VCaP (cell line): ENCODE measurements around the gene RNF121.

Experiments
- H3K27ac ChIP-seq: fragments of 450-650 bp; 2 replicates; pipeline ENCODE4 v1.5.1; 2017
- TF ChIP-seq, protein P1 (sequence below): fragments of 450-650 bp; conservative IDR thresholded peaks from 2 replicates; pipeline ENCODE4 v1.5.1; 2017; ENCODE audit warnings: mild to moderate bottlenecking, moderate library complexity

RNF121 gene

GRCh38 chr11:71995726-71996291, 67.0 kb downstream of the RNF121 start:
- no peak overlapping the region for H3K27ac ChIP-seq
- TF ChIP-seq, protein P1, sequence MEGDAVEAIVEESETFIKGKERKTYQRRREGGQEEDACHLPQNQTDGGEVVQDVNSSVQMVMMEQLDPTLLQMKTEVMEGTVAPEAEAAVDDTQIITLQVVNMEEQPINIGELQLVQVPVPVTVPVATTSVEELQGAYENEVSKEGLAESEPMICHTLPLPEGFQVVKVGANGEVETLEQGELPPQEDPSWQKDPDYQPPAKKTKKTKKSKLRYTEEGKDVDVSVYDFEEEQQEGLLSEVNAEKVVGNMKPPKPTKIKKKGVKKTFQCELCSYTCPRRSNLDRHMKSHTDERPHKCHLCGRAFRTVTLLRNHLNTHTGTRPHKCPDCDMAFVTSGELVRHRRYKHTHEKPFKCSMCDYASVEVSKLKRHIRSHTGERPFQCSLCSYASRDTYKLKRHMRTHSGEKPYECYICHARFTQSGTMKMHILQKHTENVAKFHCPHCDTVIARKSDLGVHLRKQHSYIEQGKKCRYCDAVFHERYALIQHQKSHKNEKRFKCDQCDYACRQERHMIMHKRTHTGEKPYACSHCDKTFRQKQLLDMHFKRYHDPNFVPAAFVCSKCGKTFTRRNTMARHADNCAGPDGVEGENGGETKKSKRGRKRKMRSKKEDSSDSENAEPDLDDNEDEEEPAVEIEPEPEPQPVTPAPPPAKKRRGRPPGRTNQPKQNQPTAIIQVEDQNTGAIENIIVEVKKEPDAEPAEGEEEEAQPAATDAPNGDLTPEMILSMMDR, result no peak

DNA sequence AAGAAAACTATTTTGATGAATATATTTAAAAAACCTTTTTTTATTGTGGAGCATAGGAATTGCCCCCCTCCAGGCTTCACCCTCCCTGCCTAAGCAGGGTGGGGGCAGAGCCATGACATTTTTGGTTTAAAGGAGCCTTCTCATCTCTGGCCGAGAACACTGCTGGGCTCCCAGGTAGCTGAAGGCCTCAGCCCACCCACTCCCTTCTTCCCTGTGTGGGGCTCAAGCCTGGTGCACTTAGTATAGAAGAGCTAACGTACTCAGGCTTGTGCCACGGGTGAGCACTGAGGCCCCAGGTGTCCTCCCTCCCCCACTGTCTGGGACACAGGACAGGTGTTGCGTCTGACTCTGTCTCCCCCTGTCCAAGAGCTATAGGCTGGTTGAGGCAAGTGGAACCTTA, 67.7 kb downstream of the RNF121 start:
- TF ChIP-seq, protein P1, result no peak
- no peak overlapping the region for H3K27ac ChIP-seq

GRCh38 chr11:71996946-71997345, 68.1 kb downstream of the RNF121 start:
- no peak overlapping the region for H3K27ac ChIP-seq
- TF ChIP-seq, protein P1, result no peak

- H3K27ac ChIP-seq, result no peak overlapping the region
- TF ChIP-seq, protein P1, result no peak
These were observed 68.7 kb downstream of the RNF121 start for GRCh38 chr11:71997594-71997993.

GRCh38 chr11:71998061-71998460, 69.2 kb downstream of the RNF121 start:
- TF ChIP-seq, protein P1, result no peak
- H3K27ac ChIP-seq, result no peak overlapping the region

DNA sequence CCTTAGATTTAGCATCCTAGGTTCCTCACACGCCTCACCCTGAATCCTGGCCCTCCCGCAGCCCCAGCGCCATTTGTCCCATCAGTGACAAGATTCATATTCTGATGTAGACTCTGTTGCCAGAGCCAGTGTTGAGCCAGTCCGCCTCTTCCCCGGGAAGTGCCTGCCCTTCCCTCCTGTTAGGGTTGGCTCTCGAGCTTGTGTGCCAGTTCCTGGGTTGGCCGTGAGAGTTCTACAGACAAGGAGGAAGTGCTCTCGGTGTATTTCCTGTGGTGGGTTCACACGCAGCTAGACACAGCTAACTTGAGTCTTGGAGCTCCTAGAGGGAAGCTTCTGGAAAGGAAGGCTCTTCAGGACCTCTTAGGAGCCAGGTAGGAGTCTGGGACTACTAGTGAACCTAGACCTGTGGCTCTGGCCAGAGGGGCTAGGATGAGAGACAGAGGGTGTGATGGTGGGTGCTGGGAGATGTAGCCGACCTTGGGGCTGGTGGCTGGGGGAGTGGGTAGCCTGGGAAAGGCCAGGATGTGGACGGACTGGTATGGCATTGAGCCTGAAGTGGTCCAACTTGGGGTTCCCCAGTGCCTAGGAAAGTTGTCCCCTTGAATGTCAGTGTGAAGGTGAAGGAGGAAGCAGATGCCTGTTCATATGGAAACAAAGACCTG, 69.9 kb downstream of the RNF121 start, which contains the start of gene IL18BP:
Gene IL18BP (plus strand): TSS at position 261 of the 662 bp plus-strand sequence. CDS start 1,076 bp downstream, outside the sequence.
- TF ChIP-seq, protein P1, result no peak

GRCh38 chr11:71999362-71999761, 70.5 kb downstream of the RNF121 start:
- TF ChIP-seq, protein P1, result no peak
- no peak overlapping the region; the same call in 1 of the 2 replicates for H3K27ac ChIP-seq

More for the DNA sequence above, 69.9 kb downstream of the RNF121 start, which contains the start of gene IL18BP:
- H3K27ac ChIP-seq, result no peak within 1 kb of the TSS; the same call in 1 of the 2 replicates
